Neuron (in vitro differentiated cells): ENCODE measurements around the gene NSMCE1.

ENCODE experiments used
- H2AFZ ChIP-seq: one replicate; pipeline ENCODE4 v1.6.1; 2013; ENCODE audit warnings: low read depth, mild to moderate bottlenecking, inconsistent platforms, low read length, moderate library complexity
- H3K27me3 ChIP-seq: one replicate; pipeline ENCODE4 v1.6.1; 2013; ENCODE audit warnings: low read length; ENCODE audit not compliant: insufficient read depth
- H3K36me3 ChIP-seq: one replicate; pipeline ENCODE4 v1.6.1; 2013; ENCODE audit warnings: low read length; ENCODE audit not compliant: insufficient read depth
- H3K4me1 ChIP-seq: one replicate; pipeline ENCODE4 v1.6.1; 2013; ENCODE audit warnings: low read length; ENCODE audit not compliant: insufficient read depth
- H3K4me3 ChIP-seq: 2 replicates; pipeline ENCODE4 v1.5.1; 2013; ENCODE audit warnings: mild to moderate bottlenecking, low read length, moderate library complexity
- H3K9me3 ChIP-seq: one replicate; pipeline ENCODE4 v1.6.1; 2013; ENCODE audit warnings: low read length

NSMCE1 gene

DNA sequence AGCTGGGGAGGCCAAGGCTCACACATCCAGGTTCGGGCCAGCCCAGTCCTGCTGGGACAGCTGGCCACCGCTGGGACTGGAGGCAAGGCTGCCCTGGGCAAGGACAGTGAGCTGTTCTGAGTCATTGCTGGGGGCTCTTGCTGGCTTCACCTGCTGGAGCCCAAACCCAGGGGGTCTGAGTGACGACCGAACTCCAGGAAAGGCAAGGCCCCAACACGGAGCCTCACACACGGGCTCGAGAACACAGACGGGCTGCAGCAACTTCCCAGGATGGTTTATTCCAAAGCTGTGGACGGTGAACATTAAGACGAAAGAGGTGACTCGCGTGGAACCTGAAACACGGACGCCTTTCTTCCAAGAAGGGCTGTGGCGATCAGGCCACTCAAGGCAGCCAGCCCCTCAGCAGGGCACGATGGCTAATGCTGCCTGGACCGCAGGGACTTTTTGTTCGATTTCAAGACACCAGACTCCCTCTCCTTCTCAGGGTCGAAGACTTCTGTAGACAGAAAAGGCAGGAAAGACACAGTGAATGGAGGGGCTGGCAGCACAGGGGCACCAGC lies 43.8 kb downstream of the NSMCE1 start:
- H3K4me1 ChIP-seq = no peaks in the 10 kb centered on the region
- H3K27me3 ChIP-seq = no peaks in the 10 kb centered on the region
- H3K9me3 ChIP-seq = no peaks in the 10 kb centered on the region
- H2AFZ ChIP-seq = no peak overlapping the region
- no peak overlapping the region for H3K4me3 ChIP-seq
- H3K36me3 ChIP-seq = peaks cover 21% of the 10 kb centered on the region

DNA sequence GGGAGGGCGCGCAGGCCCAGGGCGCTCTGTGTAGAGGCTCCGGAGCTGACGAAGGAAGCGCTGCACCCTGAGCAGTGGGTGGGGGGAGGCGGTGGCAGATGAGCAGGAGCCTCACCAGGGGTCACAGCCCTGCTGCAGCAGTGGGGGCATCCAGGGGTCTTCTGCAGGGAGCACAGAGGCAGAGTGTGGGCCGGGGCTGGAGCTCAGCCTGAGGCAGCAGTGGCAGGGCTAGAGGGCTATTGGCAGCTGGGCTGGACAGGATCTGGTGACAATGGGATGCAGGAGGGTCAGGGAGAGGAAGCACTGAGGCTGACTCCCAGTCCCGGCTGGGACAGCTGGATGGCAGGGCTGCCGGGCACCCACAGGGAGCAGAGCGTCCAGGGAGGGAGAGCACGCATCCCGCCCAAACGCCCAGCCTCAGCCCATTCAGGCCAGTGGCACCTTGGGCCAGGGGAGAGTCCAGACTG lies 44.3 kb downstream of the NSMCE1 start:
- Histone ChIP-seq H3K36me3 (peaks cover 20% of the 10 kb centered on the region), H2AFZ (no peak overlapping the region), H3K4me3 (no peak overlapping the region), H3K27me3 (no peaks in the 10 kb centered on the region), H3K4me1 (no peaks in the 10 kb centered on the region), H3K9me3 (no peaks in the 10 kb centered on the region)

DNA sequence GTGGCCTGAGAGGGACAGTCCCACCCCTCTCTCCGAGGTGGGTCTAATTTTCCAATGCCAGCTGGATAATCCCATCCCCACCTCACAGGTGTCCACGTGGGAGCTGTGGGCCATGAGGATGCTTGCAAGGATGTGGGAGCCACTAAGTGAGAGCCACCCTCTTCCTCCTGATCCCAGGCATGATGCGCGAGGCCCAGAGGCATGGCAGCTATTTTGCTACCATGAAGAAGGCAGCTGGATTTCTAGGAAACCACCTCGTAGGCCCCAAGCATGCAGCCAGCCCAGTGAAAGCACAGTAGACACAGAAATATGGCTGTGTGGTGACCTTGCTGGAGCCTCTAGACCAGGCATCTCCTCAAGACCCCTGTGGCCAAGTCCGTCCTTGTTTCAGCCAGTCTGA lies 44.9 kb downstream of the NSMCE1 start:
- Histone ChIP-seq H3K4me1 (no peaks in the 10 kb centered on the region), H3K27me3 (no peaks in the 10 kb centered on the region), H3K36me3 (peaks cover 20% of the 10 kb centered on the region), H2AFZ (no peak overlapping the region), H3K4me3 (no peak overlapping the region), H3K9me3 (no peaks in the 10 kb centered on the region)

DNA sequence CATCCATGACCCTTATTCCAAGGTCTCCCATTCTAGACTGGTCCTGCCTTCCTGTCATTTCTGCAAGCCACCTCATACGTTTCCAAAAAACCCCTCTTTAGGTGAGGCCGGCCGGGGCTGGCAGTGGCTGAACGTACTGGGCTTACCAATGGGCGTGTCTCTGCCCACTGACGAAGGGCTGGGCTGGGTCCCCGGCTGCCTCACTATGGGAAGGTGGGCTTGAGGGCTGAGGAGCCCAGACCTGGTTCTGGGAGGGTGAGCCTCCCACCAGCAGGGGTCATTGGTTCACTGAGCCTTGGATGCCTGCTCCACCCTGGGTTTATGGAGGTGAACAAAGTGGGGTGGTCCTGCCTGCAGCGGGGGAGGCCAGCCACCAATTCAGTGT lies 45.4 kb downstream of the NSMCE1 start:
- H3K36me3 ChIP-seq = peaks cover 20% of the 10 kb centered on the region
- no peaks in the 10 kb centered on the region for H3K4me1 ChIP-seq
- no peaks in the 10 kb centered on the region for H3K27me3 ChIP-seq
- H3K9me3 ChIP-seq = no peaks in the 10 kb centered on the region
- no peak overlapping the region for H2AFZ ChIP-seq
- no peak overlapping the region for H3K4me3 ChIP-seq

DNA sequence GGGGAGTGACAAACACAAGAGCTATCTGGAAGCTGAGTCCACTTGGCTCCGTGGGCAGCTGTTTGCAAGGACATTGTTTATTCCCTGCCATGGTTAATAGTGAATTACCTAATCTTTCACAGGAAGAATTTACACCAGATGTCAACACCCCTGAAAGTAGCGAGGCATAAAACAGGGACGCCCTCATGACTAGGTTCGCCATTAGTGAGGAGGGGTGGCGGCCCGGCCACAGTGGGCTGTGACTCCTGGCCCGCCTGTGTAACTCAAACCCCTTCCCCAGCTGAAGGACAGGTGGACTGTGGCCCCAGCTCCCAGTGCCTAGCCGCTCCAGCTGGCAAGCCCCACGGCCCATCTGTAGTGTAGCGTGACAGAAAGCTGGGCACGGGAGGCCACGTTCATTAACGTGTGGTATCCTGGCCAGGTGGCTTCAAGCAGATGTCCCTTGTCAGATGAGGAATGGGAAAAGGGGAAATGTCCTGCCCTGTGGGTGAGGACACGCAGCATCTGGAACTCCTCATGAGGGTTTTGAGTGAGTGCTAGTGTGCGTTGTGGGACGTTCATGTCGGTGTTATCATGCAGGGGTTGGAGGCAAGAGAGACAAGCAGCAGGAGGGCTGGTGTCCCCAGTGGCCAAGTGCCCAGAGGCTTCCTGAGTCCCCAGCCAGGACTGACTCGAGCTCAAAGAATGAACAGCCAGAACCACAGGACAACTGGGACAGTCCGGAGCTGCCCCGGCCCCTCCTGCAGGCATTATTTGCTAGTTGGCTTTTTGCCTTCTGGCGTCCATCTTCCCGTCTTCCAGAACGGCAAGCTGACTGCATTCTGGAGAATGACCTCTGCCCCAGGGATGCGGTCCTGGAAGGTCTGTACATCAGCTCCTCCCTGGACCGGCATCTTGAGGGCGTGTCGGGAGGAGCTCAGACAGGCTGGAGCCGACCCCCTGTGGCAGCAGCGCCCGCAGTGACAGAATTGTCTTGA lies 46.0 kb downstream of the NSMCE1 start:
- Histone ChIP-seq H3K4me1 (no peaks in the 10 kb centered on the region), H2AFZ (no peak overlapping the region), H3K4me3 (no peak overlapping the region), H3K27me3 (no peaks in the 10 kb centered on the region), H3K9me3 (no peaks in the 10 kb centered on the region), H3K36me3 (peaks cover 20% of the 10 kb centered on the region)

DNA sequence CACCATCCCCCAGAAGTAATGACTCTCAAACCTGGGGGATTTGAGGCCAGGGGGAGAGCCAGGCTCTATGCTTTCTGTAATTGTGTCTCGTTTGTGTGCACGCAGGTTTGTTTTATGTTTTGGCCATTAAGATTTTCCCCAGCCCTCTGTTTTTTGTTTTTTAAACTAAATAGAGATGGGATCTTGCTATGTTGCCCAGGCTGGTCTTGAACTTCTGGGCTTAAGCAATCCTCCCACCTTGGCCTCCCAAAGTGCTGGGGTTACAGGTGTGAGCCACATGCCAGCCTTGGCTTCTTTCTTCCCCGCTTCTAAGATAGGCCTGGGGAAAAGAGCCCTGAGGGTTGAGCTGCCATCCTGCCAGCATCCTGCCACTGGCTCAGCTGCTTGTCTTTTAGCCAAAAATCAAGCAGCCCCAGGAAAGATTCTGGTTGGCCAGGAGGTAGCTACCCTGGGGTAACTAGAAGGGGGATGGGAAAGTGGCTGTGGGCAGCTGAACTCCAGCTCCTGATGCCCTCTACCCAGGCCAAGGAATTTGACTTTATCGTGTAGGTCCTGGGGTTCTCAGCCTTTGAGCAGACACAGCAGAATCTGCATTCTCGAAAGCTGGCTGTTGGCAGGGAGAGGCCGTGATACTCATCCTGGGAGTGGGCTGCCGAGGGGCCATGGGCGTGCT lies 46.9 kb downstream of the NSMCE1 start:
- Histone ChIP-seq H3K27me3 (no peaks in the 10 kb centered on the region), H2AFZ (no peak overlapping the region), H3K36me3 (peaks cover 17% of the 10 kb centered on the region), H3K4me1 (no peaks in the 10 kb centered on the region), H3K4me3 (no peak overlapping the region), H3K9me3 (no peaks in the 10 kb centered on the region)

DNA sequence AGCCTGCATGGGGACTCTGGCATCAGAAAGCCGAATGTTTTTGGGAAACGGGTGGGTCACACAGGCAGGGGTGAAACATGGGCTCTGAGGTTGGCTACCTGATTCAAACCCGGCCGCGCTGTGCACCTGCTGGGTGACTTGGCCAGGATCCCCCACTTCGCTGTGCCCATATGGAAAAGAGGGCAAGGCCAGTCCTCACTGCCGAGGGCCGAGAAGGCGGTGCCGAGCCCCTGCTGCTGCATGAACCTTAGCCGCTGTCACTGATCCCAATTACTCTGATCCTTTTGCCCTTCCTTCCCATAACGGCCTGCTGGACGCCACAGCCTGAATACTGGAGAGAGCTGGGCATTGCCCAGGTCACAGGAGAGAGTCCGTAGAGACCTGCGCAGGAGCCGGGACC lies 47.6 kb downstream of the NSMCE1 start:
- H3K36me3 ChIP-seq = peaks cover 19% of the 10 kb centered on the region
- no peak overlapping the region for H3K4me3 ChIP-seq
- H2AFZ ChIP-seq = no peak overlapping the region
- H3K9me3 ChIP-seq = no peaks in the 10 kb centered on the region
- H3K27me3 ChIP-seq = no peaks in the 10 kb centered on the region
- H3K4me1 ChIP-seq = no peaks in the 10 kb centered on the region

DNA sequence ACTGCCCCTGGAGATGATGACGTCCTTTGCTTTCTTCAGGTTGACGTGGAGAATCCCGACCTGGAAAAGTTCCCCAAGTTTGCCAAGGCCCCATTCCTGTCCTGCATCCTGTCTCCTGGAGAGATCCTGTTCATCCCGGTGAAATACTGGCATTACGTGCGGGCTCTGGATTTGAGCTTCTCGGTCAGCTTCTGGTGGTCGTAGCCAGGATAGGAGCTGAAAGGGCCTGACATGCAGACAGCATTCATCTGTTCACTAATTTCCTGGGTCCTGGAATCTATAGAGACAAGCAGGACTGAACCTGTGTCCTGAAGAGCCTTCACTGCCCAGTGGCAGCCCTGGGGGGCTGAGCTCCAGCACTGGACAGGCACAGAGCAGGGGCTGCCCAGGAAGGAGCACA lies 48.0 kb downstream of the NSMCE1 start:
- no peaks in the 10 kb centered on the region for H3K4me1 ChIP-seq

DNA sequence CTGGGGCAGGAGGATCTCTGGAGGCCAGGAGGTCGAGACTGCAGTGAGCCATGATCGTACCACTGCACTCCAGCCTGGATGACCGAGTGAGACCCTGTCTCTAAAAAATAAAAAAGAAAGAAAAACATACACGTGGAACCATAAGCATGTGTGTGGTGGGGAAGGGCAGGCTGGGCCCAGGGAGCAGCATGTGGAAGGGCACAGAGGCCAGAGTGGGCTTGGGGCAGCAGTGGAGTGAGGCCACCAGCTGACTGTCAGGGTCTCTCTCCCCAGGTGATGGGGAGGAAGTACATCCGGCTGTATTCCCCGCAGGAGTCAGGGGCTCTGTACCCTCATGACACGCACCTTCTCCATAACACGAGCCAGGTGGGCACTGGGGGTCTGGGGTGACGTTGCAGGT lies 48.5 kb downstream of the NSMCE1 start:
- Histone ChIP-seq H3K27me3 (no peaks in the 10 kb centered on the region), H3K4me3 (no peak overlapping the region), H2AFZ (no peak overlapping the region), H3K36me3 (peaks cover 18% of the 10 kb centered on the region), H3K9me3 (no peaks in the 10 kb centered on the region), H3K4me1 (no peaks in the 10 kb centered on the region)

More for the DNA sequence above, 48.0 kb downstream of the NSMCE1 start:
- Histone ChIP-seq H3K36me3 (peaks cover 19% of the 10 kb centered on the region), H3K9me3 (no peaks in the 10 kb centered on the region), H2AFZ (no peak overlapping the region), H3K4me3 (no peak overlapping the region), H3K27me3 (no peaks in the 10 kb centered on the region)

DNA sequence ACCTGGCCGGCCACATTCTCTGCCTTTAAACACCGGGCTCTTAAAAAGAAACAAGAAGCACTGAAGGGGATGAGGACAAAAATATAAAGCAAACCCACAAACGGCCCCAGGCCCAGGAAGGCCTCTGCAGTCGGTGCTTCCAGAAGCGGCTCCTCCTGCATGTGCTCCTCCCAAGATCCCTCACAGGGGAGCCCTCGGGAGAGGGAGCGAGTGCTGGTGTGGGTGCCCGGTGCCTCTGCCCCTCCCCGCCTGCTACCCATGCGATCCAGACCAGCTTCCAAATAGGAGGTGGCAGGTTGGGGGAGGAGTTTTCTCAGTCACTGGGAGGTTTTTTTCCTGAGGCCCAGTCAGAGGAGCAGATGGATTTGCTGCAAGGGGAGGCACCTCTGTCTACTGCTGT lies 49.4 kb downstream of the NSMCE1 start:
- no peaks in the 10 kb centered on the region for H3K9me3 ChIP-seq
- H3K36me3 ChIP-seq = peaks cover 8% of the 10 kb centered on the region
- H2AFZ ChIP-seq = no peak overlapping the region
- no peaks in the 10 kb centered on the region for H3K4me1 ChIP-seq
- no peak overlapping the region for H3K4me3 ChIP-seq
- no peaks in the 10 kb centered on the region for H3K27me3 ChIP-seq

DNA sequence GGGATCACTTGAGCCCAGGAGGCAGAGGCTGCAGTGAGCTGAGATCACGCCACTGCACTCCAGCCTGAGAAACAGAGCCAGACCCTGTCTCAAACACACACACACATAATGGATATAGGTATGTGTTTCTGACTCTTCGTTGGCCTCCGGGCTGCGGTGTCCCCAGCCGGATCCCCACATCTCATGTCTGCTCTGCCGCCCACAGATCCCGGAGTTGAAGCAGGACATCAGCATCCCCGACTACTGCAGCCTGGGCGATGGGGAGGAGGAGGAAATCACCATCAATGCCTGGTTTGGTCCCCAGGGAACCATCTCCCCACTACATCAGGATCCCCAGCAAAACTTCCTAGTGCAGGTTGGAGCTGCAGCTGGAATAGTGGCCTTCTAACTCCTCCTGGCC lies 49.8 kb downstream of the NSMCE1 start:
- Histone ChIP-seq H3K36me3 (peaks cover 5% of the 10 kb centered on the region), H2AFZ (no peak overlapping the region), H3K4me1 (no peaks in the 10 kb centered on the region), H3K9me3 (no peaks in the 10 kb centered on the region), H3K4me3 (no peak overlapping the region), H3K27me3 (no peaks in the 10 kb centered on the region)

DNA sequence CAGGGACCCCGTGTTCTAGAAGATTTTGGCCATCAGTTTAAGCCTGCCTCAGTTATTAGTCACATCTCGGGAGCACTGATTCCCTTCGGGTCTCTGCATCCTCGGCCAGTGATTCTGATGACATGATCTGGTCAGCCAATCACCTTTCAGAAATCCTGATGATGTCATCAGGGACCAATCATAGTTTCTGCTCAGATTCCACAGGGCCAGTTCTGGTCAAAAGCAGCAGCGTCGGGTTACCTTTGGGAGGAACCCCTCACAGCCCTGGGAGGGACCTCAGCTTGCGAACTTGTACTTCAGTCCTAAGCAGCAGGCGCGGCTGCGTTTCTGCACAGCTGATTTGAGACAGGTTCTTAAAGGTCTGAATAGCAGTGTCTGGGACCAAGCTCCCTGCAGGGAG lies 51.3 kb downstream of the NSMCE1 start:
- no peaks in the 10 kb centered on the region for H3K4me1 ChIP-seq
- H3K9me3 ChIP-seq = no peaks in the 10 kb centered on the region
- H2AFZ ChIP-seq = no peak overlapping the region
- H3K27me3 ChIP-seq = no peaks in the 10 kb centered on the region
- peaks cover 2% of the 10 kb centered on the region for H3K36me3 ChIP-seq
- H3K4me3 ChIP-seq = no peak overlapping the region

DNA sequence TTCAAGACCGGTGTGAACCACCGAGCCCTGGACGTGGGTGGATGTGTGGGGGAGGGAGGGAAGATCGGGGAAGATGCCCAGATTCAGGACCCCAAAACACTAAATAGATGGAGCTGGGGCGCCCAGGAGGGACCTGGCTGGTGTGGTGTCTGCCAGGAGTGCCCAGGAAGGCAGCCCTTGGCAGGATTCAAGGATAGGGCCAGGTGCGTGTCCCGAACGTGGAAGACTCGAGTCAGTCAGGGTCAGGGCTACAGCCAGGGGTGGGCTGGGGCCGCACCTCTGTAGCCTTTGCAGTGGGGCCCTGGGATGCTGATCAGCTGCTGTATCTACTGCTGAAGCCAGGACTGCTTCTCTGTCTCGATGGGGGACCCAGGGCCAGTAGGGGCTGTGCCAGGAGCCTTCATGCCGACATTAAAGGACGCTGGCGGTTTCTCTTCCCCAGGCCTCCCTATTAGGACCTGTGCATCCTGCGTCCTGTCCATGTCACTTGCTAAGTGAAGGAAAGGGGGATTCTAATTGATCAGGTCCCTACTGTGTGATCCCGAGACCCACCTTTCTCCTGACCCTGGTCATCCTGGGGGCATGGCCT lies 52.2 kb downstream of the NSMCE1 start:
- H3K9me3 ChIP-seq = no peaks in the 10 kb centered on the region
- no peaks in the 10 kb centered on the region for H3K4me1 ChIP-seq
- H2AFZ ChIP-seq = no peak overlapping the region
- peaks cover 3% of the 10 kb centered on the region for H3K36me3 ChIP-seq
- no peak overlapping the region for H3K4me3 ChIP-seq
- no peaks in the 10 kb centered on the region for H3K27me3 ChIP-seq
